ENCODE data around the gene BRSK1.

DNA sequence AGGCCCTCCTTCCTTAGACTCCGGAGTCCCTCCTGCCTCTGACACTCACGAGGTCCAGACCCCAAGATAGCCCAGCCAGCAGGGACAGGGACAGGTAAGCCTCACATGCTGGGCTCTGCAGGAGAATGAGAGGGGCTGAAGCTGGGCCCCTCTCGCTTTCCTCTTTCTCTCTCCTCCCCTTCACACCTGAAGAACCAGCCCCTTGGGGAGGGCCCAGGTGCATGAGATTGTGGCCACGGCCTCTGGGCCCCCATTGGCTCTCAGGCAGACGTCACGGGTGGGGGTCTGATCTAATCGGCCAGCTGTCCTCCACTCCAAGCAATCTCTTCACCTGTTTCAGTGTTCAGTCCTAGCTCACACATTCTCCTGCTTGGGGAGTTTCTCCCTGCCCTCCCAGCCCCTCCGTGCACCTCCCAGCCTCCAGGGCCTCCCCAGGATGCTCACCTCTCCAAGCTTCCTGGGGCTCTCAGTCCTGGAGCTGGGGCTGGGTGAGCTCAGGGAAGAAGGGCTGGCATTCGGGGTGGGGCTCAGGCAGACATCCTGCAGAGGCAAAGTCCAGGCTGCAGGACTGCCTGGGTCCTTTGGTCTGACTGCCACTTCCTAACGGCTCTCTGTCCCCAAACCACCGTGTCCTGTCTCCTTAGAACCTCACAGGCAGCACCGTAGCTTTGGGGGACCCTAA is 38.5 kb downstream of the BRSK1 start:
- TF ChIP-seq, protein P1, sequence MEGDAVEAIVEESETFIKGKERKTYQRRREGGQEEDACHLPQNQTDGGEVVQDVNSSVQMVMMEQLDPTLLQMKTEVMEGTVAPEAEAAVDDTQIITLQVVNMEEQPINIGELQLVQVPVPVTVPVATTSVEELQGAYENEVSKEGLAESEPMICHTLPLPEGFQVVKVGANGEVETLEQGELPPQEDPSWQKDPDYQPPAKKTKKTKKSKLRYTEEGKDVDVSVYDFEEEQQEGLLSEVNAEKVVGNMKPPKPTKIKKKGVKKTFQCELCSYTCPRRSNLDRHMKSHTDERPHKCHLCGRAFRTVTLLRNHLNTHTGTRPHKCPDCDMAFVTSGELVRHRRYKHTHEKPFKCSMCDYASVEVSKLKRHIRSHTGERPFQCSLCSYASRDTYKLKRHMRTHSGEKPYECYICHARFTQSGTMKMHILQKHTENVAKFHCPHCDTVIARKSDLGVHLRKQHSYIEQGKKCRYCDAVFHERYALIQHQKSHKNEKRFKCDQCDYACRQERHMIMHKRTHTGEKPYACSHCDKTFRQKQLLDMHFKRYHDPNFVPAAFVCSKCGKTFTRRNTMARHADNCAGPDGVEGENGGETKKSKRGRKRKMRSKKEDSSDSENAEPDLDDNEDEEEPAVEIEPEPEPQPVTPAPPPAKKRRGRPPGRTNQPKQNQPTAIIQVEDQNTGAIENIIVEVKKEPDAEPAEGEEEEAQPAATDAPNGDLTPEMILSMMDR (IDR thresholded peaks at IDR 0.05) = no peak
- no peak for TF ChIP-seq EZH2 (IDR thresholded peaks at IDR 0.05)

Measured in neural progenitor cell (in vitro differentiated cells).